HG03095 (cell line): Measurements from ENCODE around the gene NOXA1.

ENCODE experiments used
- ATAC-seq: cut with Tn5 transposase; IDR thresholded peaks from one replicate; pipeline ENCODE4 v1.9.1; 2021; ENCODE audit warnings: moderate library complexity; ENCODE audit not compliant: unreplicated experiment

Gene NOXA1

DNA sequence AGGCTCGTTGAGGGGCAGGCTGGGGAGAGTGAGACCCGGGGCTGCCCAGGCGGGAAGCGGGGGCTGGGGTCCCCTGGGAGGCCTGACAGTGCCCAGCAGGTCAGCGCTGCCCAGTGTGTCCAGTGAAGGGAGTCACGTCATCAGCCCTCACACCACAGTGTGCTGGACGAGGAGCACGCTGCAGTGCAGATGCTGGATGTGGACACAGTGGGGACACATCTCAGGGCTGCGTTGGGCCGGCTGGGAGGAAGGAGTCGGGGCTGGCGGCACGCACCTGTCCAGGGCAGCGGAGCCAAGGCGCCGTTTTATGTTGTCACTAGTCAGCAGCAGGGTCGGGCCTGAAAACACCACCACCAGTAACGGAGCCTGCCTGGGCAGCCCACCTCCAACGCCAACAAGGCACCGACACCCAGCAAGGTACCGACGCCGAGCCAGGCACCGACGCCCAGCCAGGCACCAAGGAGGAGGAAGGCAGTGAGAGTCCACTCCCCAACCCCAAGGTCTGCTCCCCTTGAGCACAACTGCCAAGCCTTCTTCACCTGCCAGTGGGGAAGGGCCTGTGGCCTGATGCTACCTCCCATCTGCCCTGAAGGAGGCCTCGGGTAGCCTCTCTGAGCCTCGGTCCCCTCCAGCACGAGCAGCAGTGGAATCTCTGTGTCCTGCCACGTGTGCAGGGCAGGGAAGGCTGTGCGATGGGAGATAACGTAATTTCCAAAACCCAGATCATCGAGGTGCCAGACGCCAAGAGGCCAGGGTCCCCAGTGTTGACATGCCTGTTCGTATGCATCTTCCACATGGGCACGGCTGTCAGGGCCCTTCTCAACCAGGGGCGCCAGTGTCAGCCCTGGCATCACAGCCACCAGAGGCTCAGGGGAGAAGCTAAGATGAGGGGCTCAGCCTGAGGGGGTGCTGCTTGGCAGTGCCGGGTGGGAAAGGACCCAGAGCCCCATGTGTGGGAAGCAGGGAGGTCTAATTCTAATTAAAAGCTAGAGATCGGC is 57.8 kb downstream of the NOXA1 start:
- ATAC-seq = no peak

DNA sequence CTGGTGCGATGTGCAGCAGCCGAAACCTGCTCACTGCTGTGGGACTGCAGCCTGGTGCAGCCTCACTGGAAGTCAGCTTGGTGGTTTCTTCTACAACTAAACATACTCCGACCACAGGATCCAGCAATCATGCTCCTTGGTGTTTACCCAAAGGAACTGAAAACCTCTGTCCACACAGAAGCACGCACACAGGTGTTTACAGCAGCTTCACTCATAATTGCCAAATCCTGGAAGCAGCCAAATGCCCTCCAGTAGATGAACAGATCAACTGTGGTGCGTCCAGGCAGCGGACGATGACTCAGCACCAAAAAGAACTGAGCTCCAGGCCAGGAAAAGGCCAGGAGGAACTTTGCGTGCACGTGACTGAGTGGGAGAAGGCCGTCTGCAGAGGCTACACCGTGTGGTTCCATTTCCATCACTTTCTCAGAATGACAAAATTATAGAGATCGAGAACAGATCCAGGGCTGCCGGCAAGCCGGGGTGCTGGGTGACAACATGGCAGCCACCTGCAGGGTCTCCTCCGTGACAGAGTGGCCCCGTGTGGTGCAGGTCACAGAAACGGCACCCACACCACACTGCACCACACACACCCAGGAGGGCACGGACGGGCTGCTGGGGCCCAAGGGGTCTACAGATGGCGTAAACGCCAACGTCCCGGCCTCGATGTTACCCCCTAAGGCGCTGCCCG is 59.0 kb downstream of the NOXA1 start:
- ATAC-seq = peak; percentile 69
